HG02610 (cell line): Measurements from ENCODE around the gene TTC21A.

ENCODE experiments used
- ATAC-seq: cut with Tn5 transposase; IDR thresholded peaks from one replicate; pipeline ENCODE4 v1.9.1; 2021; ENCODE audit warnings: mild to moderate bottlenecking, moderate library complexity; ENCODE audit not compliant: unreplicated experiment

TTC21A gene

DNA sequence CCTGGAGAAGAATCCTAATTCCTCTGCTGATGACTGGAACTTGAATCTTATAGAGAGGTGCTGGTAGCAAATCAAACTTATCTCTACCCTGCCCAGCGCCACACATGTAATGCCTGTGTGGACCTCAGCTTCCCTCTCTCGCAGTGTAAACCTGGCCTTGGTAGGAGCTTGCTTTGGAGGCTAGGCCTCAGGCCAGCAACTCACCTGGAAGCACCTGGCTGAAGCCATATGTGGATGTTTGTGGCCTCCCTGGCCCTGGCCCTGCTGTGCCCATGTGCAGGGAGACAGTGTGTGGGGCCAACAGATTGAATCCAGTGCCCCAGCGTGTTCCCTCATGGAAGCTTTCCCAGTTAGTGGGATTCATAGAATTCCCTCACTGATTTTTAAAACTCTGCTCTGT lies 8.4 kb downstream of the TTC21A start:
- ATAC-seq: no peak

DNA sequence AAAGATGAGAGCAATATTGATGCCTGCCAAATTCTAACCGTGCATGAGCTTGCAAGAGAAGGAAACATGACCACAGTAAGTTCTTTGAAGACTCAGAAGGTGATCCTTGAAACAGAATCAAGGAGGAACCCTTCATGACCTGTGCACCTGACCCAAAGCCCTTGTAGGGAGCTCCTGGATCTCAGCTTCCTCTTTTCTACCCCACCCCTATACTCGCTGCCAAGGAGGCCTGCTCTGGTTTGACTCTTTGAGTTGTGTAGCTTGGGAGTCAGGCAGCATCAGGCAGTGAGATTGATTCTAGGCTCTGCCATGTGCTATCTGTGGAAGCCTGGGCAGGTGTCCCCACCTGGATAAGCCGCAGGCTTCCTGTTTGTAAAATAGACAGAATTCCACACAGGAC lies 10.6 kb downstream of the TTC21A start:
- ATAC-seq: no peak

DNA sequence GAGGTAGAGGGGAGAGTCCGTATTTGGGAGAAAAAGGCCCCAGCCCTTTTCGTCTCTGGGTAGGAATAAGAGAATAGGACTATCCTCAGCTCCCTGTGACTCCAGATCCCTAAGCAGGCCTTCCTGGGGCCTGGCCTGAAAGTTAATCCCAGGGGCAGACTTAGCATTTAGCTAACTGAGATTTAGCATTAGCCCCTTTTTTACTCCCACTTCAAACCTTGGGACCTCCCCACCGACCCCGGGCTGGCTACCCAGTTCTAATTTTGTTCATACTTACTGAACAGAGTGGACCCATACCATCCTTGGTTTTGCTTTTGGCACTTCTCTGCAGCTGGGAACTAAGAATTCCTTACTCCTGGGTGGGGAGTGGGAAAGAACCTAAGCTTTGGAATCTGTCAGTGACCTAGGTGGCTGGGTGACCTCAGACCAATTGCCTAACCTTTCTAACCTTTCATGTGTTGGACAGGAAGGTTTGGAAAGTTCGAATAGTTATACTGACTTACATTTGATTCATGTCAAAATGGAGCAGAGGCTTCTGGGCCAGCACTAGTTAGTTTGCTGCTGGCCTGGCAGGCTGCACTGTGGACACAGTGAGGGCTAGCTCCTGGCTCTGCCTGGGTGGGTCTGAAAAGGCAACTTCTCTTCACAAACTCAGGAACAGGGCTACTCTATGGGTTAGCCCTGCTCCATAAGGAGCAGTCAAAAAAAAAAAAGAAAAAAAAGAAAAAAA lies 11.6 kb downstream of the TTC21A start:
- no peak for ATAC-seq

DNA sequence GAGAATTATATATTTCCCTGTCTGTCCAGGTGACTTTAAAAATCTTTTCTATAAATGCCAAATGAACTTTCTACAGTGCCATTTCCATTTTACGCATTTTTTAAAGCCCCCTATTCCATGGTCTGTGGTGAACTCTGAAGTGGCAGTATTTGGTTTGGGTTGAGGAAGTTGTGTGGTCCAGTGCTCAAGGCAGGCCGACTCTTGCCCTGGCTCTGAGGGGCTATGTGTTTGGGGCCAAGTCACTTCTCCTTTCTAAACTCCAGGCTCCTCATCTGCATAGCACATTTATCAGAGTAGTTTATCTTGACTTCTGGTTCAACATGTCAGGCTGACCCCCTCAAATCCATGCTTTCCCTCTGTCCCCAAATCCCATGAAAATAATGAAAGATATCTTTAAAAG lies 14.1 kb downstream of the TTC21A start:
- no peak for ATAC-seq

DNA sequence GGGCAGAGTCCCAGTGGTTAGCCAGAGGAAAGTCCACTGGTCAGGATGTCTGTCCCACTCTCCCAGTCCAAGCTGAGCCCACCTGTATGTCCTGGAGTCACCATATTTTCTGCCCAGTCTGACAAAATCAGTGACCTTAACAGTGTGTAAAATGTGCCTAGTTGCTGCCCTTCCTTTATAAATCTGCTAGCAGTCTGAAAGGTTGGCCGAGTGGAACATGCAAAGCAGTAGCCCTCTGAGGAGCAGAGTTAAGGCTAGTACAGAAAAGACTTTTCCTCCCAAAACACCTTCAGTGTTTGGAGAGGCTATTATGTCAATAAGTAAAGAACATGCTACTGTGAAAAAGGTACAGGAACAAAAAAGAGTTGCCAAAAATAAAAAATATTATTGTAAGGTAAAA lies 15.3 kb downstream of the TTC21A start:
- peak; percentile 74 for ATAC-seq

DNA sequence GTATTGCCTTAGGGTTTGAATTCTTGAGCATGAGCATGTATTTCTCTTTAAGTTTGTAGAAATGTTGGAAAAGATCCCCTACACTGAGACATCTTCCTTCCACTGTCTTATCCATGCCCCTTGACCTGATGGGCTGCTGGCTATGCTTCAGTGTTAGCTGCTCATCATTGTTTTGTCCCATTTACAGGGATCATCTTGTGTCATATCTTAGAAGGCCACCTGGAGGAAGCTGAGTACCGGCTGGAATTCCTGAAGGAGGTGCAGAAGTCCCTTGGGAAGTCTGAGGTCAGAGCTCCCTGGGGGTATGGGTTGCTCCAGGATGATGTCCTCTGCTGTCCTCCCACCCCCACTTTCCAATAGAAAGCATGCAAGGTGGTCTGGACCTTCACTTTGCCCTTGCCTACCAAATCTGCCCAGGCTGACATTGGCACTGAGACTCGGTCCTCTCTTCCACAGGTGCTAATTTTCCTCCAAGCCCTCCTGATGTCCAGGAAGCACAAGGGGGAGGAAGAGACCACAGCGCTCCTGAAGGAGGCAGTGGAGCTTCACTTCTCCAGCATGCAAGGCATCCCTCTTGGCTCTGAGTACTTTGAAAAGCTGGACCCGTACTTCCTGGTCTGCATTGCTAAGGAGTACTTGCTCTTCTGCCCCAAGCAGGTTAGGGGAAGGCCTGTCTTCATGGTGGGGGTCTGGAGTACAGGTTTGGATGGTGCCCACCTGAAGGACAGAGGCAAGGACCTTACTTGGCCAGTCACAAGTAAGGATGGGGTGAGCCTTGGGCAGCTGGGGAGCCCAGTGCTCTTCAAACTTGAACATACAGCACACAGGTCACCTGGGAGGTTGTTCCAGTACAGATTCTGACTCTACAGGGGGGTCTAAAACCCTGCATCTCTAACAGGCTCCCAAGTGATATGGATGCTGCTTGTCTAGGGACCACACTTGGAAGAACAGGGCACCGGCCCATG lies 17.7 kb downstream of the TTC21A start:
- no peak for ATAC-seq

DNA sequence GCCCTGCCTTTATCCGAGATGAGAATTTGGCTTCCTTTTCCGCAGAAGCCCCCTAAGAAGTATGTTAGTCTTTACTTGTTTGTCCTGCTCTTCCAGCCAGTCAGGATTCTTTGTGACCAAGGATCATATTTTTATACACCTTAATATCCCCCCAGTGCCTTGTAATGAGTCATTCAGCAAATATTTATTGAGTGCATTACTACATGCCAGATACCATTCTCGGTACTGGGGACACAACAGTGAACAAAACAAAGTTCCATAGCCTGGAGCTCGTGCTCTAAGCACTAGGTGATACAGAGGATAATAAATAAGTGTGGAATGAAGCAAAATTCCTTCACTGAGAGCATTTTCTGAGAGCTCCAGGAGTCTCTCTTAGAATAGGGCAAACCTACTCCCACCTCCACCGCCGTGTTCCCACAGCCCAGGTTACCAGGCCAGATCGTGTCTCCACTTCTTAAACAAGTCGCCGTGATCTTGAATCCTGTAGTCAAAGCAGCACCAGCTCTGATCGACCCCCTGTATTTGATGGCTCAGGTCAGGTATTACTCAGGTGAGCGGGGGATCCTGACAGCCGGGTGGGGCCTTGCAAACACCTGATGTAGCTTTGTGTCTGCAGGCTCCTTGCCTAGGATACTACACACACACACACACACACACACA lies 18.5 kb downstream of the TTC21A start:
- ATAC-seq: no peak

DNA sequence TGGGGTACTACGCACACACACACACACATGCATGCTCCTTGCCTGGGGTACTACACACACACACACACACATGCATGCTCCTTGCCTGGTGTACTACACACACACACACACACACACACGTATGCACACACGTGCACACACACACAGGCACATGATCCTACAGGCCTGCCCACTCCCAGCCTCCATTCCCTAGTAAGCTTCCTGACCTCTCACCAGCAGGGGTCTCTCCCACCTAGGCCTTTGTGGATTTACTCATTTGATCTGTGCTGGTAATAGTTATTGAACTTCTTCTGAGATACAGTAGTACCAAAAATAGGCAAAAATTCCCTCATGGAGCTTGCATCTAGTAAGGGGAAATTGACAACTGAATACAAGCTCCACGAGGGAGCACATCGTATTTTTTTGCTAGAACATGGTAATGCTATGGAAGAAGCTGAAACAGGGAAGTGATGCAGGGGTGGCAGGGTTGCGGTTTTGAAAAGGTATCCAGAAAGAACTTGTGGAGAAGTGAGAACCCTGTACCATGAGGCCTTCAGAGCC lies 19.1 kb downstream of the TTC21A start:
- ATAC-seq: no peak

DNA sequence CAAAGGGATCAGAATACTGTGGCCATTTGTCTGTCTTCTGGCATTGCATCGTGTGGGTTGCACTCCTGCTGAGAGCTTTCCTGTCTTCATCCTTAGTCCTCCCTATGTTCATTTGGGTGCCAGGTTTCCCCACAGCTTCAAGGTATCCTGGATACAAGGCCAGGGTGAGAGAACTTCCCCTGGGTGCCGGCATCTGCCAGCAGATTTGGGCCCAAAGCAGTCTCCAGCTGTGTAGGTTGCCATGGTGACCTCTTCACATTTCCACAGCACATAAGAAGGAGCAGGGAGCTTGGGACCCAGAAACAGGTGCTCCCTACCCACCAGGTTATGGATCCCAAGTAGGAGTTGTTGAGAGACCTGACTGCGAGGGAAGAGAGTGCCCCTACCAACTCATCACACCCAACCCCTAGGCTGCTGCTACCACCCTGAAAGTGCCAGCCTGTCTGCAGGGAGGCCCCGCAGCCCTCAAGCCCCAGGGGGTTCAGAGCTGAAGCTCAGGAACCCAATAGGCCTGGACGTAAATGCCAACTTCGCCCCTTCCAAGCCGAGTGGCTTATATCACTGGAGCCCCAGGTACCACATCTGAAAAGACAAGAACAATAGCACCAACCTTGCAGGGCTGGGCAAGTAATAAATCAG lies 19.9 kb downstream of the TTC21A start:
- no peak for ATAC-seq

DNA sequence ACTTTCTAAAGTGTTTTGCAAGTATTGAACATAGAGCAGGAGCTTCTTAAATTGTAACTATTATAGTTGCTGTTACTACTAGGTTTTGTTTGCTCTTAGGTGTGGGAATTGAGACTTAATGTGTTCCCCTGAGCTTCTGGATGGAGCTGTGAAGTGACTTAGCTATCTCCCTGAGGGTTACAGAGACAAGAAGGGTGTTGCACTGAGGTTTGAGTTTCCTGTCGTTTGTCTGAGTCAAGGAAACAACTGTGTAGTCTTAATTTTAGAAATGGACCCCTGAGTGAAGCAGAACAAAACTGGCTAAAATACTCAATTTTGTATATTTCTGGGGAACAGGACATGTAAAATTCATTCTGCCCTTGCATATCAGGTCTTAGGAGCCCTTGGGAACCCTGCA lies 20.4 kb downstream of the TTC21A start:
- ATAC-seq: no peak

DNA sequence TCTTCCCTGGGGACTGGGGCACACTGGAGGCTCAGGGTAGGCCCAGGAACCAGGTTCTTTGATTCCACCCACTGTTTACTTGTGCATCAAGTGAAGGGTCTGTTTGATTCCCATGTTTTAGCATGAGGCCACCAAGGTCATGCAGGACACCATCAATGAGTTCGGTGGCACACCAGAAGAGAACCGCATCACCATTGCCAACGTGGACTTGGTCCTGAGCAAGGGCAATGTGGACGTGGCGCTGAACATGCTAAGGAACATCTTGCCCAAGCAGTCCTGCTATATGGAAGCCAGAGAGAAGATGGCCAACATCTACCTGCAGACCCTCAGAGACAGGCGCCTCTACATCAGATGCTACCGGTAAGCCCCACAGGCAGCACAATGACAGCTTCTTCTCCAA lies 21.5 kb downstream of the TTC21A start:
- no peak for ATAC-seq

DNA sequence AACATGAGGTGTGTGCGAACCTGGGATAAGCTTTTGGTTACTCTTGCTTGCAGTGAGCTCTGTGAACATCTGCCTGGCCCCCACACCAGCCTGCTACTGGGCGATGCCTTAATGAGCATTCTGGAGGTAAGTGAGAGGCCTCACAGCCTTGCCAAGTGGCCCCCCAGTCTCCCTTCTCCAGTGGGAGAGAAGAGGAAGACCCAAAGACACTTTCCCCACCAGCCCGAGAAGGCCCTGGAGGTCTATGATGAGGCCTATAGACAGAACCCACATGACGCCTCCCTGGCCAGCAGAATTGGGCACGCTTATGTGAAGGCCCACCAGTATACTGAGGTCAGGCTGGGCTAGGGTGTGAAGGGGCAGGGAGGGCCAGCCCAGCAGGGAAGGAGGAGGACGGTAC lies 22.5 kb downstream of the TTC21A start:
- ATAC-seq: no peak

DNA sequence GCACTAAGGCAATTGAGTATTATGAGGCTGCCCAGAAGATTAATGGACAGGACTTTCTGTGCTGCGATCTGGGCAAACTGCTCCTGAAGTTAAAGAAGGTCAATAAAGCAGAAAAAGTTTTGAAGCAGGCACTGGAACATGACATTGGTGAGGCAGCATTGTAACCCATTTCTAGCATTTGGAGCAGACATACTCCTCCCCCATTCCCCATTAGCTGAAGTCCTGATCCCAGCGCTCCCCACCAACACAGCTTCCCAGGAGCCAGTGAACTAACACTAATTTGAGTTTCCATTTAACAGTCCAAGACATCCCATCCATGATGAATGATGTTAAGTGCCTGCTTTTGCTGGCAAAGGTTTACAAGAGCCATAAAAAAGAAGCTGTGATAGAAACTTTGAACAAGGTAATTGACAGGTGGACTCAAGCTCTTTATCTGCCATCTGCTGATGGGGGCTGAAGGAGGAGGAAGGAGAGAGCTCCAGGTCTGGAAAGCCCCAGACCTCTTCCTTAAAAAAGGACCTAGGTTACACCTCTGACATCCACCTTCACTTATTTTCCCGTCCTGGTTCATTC lies 23.3 kb downstream of the TTC21A start:
- ATAC-seq: no peak

DNA sequence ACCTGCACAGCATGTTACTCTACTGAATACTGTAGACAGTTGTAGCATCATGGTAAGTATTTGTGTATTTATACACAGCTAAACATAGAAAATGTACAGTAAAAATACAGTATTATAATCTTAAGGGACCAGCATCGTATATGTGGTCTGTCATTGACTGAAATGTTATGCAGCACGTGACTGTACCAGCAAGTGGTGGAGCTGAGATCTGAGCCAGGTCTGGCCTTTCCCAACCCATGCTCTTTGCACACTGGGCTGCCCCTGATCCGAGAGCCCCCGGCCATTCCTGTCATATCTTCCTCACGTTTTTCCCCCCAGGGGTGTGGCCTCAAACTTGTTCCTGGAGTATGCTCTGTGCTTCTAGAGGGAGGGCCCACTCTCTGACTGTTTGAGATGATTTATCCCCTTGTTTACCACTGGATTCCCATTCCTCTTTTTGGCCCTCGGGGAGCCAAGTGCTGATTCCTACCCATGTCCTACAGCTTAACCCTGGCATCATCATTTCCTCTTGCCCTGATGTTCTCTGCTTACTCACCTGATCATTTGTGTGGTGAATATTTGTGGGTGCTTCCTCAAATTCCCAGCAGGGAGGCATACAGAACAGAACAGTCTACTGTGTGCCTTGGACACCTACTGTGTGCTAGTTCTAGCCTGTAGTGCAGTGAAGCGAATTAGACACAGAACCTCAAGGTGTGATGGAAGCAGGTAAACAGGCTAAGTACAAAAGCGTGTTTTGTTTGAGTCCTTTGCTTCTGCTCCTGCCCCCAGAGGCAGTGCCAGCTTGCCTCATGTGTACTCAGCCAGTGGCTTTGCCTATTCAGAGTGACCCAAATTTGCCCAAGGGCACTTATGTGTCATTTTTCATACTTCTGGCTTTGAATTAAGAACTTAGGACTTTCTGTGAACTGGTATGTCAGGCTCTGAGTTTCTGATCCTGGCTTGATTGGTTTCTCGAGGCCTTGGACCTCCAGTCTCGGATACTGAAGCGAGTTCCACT lies 24.9 kb downstream of the TTC21A start:
- no peak for ATAC-seq

DNA sequence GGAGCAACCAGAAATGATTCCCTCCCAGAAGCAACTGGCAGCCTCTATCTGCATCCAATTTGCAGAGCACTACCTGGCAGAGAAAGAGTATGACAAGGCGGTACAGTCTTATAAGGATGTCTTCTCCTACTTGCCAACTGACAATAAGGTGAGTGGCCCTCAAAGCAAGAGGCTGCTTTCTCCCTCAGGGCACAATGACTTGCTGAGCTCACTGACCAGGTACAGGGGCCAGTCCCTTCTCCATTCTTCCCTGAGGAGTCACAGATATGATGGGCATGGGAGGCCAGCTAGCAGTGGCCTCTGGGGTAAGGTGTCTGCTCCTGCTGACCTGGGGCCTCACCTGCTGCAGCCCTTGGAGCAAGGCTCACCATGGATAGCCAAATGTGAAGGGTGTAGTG lies 25.6 kb downstream of the TTC21A start:
- ATAC-seq: no peak

DNA sequence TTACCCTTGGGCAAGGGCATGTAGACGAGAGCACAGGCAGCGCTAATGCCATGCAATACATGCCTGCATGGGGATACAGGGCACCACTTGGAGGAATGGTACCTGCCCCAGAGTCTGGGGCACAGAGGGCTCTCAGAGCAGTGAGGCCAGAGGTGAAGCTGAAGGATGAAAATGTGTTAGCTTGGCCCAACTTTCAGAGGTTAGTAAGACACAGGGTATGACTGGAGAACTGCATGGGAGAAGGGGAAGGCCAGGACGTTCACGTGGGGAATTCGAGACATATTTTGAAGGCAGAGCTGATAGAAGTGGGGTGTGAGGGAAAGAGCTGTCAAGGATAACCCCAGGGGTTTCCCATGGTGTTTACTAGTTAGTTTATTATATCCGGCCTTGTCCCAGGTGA lies 26.3 kb downstream of the TTC21A start:
- ATAC-seq: no peak

DNA sequence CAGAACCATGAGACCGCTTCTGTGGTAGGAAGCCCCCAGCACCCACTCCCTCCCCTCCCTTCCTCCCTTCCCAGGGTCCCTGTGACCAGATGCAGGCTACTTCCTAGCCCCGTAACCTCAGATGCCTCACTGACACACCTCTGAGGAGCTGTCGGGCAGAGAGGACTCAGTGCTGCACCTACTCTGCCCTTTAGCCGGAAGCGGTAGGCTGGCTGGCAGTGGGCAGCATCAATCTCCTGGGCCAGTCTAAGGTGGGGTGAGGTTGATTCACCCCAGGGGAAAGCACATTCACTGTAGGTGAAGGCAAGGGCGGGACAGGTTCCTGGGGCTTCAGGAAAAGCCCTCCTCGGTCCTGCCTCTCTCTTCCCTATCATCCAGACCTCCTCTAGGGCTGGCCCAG lies 26.8 kb downstream of the TTC21A start:
- ATAC-seq: no peak

DNA sequence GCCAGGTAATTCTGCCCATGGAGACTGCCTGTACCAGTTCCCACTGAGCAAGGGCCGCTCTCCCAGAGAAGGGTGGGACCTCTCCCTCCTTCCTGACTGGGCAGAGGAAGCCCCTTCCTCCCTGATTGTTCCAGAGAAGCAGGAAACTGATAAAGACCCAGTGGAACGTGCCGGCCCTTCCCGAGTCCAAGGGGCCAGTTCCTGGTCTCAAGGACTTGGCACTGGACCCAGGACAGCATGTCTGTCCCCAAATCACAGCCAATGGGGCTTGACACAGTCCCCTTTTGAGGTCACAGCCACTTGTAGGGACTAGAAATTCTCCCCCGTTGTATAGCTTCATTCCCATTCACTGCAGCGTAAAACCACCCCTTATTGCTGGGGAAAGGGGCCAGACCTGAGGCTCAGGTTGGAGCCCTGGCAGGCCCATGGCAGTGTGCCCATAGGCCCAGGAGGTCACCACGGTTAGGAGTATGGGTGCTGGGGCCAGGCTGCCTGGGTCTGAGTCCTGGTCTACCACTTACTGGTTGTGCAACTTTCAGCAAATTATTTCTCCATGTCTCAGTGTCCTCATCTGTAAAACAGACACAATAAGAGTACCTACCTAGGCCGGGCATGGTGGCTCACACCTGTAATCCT lies 27.8 kb downstream of the TTC21A start:
- ATAC-seq: no peak
